Thyroid gland (tissue), 4 donors: ENCODE data around the gene LARGE1.

ENCODE experiments used
- POLR2A ChIP-seq, 2 donors: fragments of 450-650 bp; IDR thresholded peaks; one replicate each; pipeline ENCODE4 v1.6.1; 2017; ENCODE audit warnings: antibody characterized with exemption in 2 of 2, mild to moderate bottlenecking in 2 of 2, moderate library complexity in 1 of 2
- TF ChIP-seq, protein P1 (sequence below), 6 experiments: fragments of 200-600 bp in 3 of 6; fragments of 450-650 bp in 3 of 6; sonication (generic) in 3 of 6; IDR thresholded peaks; one replicate each; pipeline ENCODE4 v1.5.1; 2016 to 2019; ENCODE audit warnings: antibody characterized with exemption in 6 of 6, mild to moderate bottlenecking in 2 of 6, inconsistent platforms in 1 of 6, moderate library complexity in 1 of 6

- TF ChIP-seq, protein P1, sequence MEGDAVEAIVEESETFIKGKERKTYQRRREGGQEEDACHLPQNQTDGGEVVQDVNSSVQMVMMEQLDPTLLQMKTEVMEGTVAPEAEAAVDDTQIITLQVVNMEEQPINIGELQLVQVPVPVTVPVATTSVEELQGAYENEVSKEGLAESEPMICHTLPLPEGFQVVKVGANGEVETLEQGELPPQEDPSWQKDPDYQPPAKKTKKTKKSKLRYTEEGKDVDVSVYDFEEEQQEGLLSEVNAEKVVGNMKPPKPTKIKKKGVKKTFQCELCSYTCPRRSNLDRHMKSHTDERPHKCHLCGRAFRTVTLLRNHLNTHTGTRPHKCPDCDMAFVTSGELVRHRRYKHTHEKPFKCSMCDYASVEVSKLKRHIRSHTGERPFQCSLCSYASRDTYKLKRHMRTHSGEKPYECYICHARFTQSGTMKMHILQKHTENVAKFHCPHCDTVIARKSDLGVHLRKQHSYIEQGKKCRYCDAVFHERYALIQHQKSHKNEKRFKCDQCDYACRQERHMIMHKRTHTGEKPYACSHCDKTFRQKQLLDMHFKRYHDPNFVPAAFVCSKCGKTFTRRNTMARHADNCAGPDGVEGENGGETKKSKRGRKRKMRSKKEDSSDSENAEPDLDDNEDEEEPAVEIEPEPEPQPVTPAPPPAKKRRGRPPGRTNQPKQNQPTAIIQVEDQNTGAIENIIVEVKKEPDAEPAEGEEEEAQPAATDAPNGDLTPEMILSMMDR (IDR thresholded peaks at IDR 0.05) = no peak
- no peak for TF ChIP-seq POLR2A (IDR thresholded peaks at IDR 0.05)
These were observed 54.3 kb downstream of the LARGE1 start for GRCh38 chr22:33865996-33866395.
